ENCODE data around the gene STH. TPM values are rescaled to one million over a fixed set of nuclear protein-coding genes. Genes with fewer than 3 reads are reported as not detected.

STH gene
- total RNA-seq, 1 experiment from 2014 or later, result not detected

GRCh38 chr17:45963283-45963682 is 35.8 kb upstream of the STH start:
- H3K27me3 ChIP-seq (ENCODE audit: control insufficient read depth, insufficient read depth, low read length), result no peaks in the 10 kb centered on the region; the same call in 1 of the 2 replicates
- in situ Hi-C loops (cut with HindIII; ENCODE audit: low pct_unique_long_range_greater_than_20kb, low sequenced_read_pairs), result no loop called here
- no peak overlapping the region for H3K27ac ChIP-seq (ENCODE audit: low read length)
- ATAC-seq (no peak), DNase-seq (ENCODE audit: low read depth, low spot score) (no peak)
- H3K9me3 ChIP-seq (ENCODE audit: control insufficient read depth, insufficient read depth, low read depth, low read length), result no peaks in the 10 kb centered on the region
- ChIA-PET CTCF (no interaction called here), POLR2A (interaction anchor here (0.7 kb wide), 1 partner anchor 15 kb away, joined by 5 read pairs; no protein-coding TSS in a partner anchor)
- no peaks in the 10 kb centered on the region for H3K4me1 ChIP-seq (ENCODE audit: control insufficient read depth, insufficient read depth, low read length)
- no peak overlapping the region for H3K4me3 ChIP-seq (ENCODE audit: low read depth in 2 of 2, low read length in 2 of 2)
- H3K36me3 ChIP-seq (ENCODE audit: control insufficient read depth, insufficient read depth, low read length), result no peaks in the 10 kb centered on the region; the same call in 1 of the 2 replicates
- intact Hi-C loops (cut with micrococcal nuclease; ENCODE audit: unreplicated experiment), result no loop called here
- BruUV-seq (replicated peaks), result no TSS peak
- TF ChIP-seq SIN3A (IDR thresholded peaks at IDR 0.05; ENCODE audit: borderline replicate concordance, insufficient read depth, low read depth, low read length) (no peak), TCF7L2 (IDR thresholded peaks at IDR 0.05; ENCODE audit: low read depth, low read length) (no peak)

GRCh38 chr17:45963889-45964288 is 35.2 kb upstream of the STH start:
- TF ChIP-seq, protein P1, sequence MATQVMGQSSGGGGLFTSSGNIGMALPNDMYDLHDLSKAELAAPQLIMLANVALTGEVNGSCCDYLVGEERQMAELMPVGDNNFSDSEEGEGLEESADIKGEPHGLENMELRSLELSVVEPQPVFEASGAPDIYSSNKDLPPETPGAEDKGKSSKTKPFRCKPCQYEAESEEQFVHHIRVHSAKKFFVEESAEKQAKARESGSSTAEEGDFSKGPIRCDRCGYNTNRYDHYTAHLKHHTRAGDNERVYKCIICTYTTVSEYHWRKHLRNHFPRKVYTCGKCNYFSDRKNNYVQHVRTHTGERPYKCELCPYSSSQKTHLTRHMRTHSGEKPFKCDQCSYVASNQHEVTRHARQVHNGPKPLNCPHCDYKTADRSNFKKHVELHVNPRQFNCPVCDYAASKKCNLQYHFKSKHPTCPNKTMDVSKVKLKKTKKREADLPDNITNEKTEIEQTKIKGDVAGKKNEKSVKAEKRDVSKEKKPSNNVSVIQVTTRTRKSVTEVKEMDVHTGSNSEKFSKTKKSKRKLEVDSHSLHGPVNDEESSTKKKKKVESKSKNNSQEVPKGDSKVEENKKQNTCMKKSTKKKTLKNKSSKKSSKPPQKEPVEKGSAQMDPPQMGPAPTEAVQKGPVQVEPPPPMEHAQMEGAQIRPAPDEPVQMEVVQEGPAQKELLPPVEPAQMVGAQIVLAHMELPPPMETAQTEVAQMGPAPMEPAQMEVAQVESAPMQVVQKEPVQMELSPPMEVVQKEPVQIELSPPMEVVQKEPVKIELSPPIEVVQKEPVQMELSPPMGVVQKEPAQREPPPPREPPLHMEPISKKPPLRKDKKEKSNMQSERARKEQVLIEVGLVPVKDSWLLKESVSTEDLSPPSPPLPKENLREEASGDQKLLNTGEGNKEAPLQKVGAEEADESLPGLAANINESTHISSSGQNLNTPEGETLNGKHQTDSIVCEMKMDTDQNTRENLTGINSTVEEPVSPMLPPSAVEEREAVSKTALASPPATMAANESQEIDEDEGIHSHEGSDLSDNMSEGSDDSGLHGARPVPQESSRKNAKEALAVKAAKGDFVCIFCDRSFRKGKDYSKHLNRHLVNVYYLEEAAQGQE (IDR thresholded peaks at IDR 0.05; ENCODE audit: insufficient read depth in 1 of 2, low read depth in 2 of 2, low read length in 1 of 2), result no peak
- TF ChIP-seq SIN3A (IDR thresholded peaks at IDR 0.05; ENCODE audit: borderline replicate concordance, insufficient read depth, low read depth, low read length) (no peak), POLR2AphosphoS5 (IDR thresholded peaks at IDR 0.05; ENCODE audit: low read depth, low read length) (no peak), TCF7L2 (IDR thresholded peaks at IDR 0.05; ENCODE audit: low read depth, low read length) (no peak), CTCF (IDR thresholded peaks at IDR 0.05) (no peak)
- no peak for DNase-seq (ENCODE audit: low read depth, low spot score)
- Histone ChIP-seq H3K4me1 (ENCODE audit: control insufficient read depth, insufficient read depth, low read length) (no peaks in the 10 kb centered on the region), H3K27me3 (ENCODE audit: control insufficient read depth, insufficient read depth, low read length) (no peaks in the 10 kb centered on the region; the same call in 1 of the 2 replicates), H3K36me3 (ENCODE audit: control insufficient read depth, insufficient read depth, low read length) (no peaks in the 10 kb centered on the region; the same call in 1 of the 2 replicates), H3K9me3 (ENCODE audit: control insufficient read depth, insufficient read depth, low read depth, low read length) (no peaks in the 10 kb centered on the region), H3K27ac (ENCODE audit: low read length) (no peak overlapping the region), H3K4me3 (ENCODE audit: low read depth in 2 of 2, low read length in 2 of 2) (no peak overlapping the region)
- intact Hi-C loops (cut with micrococcal nuclease; ENCODE audit: unreplicated experiment) (no loop called here), in situ Hi-C loops (cut with HindIII; ENCODE audit: low pct_unique_long_range_greater_than_20kb, low sequenced_read_pairs) (no loop called here)
- CTCF ChIA-PET, result no interaction called here
- POLR2A ChIA-PET, result interaction anchor here (0.7 kb wide), 1 partner anchor 15 kb away, joined by 5 read pairs; no protein-coding TSS in a partner anchor
- BruUV-seq (replicated peaks), result no TSS peak
- ATAC-seq, result no peak

DNA sequence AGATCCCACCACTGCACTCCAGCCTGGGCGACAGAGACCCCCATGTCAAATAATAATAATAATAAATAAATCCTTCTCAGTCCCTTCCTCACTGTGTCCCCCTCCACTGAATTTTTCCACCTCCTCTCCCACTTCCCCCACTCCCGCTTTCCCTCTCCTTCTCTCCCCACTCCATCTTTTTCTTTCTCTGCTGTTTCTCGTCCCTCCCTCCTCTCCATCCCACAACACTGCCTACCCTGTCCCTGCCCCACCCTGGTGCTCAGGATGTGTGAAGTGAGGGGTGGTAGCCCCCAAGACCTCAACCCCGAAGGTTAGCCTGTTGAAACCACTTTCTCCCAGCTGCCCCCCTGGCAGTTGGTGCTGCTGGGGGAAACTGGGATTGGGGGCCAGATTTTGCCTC is 34.4 kb upstream of the STH start:
- Histone ChIP-seq H3K4me1 (ENCODE audit: control insufficient read depth, insufficient read depth, low read length) (no peaks in the 10 kb centered on the region), H3K27me3 (ENCODE audit: control insufficient read depth, insufficient read depth, low read length) (no peaks in the 10 kb centered on the region; the same call in 1 of the 2 replicates), H3K36me3 (ENCODE audit: control insufficient read depth, insufficient read depth, low read length) (no peaks in the 10 kb centered on the region; the same call in 1 of the 2 replicates), H3K27ac (ENCODE audit: low read length) (no peak overlapping the region), H3K9me3 (ENCODE audit: control insufficient read depth, insufficient read depth, low read depth, low read length) (no peaks in the 10 kb centered on the region), H3K4me3 (ENCODE audit: low read depth in 2 of 2, low read length in 2 of 2) (no peak overlapping the region)
- intact Hi-C loops (cut with micrococcal nuclease; ENCODE audit: unreplicated experiment) (no loop called here), in situ Hi-C loops (cut with HindIII; ENCODE audit: low pct_unique_long_range_greater_than_20kb, low sequenced_read_pairs) (no loop called here)
- no TSS peak for BruUV-seq (replicated peaks)
- TF ChIP-seq SIN3A (IDR thresholded peaks at IDR 0.05; ENCODE audit: borderline replicate concordance, insufficient read depth, low read depth, low read length) (no peak), POLR2AphosphoS5 (IDR thresholded peaks at IDR 0.05; ENCODE audit: low read depth, low read length) (no peak), TCF7L2 (IDR thresholded peaks at IDR 0.05; ENCODE audit: low read depth, low read length) (no peak), CTCF (IDR thresholded peaks at IDR 0.05) (no peak)
- TF ChIP-seq, protein P1 (IDR thresholded peaks at IDR 0.05; ENCODE audit: insufficient read depth in 1 of 2, low read depth in 2 of 2, low read length in 1 of 2), result no peak
- POLR2A ChIA-PET, result no interaction called here
- no peak for ATAC-seq
- CTCF ChIA-PET, result no interaction called here
- DNase-seq (ENCODE audit: low read depth, low spot score), result no peak
